A549 (cell line): ENCODE data around the gene HECTD2. TPM values are rescaled to one million over a fixed set of nuclear protein-coding genes. Genes with fewer than 3 reads are reported as not detected.

Experiments used
- ATAC-seq, 2 experiments: fragments of 200-7000 bp in 1 of 2; fragments of >200 bp in 1 of 2; cut with Nextera tagmentation in 1 of 2; cut with Tn5 transposase in 1 of 2; 3 replicates each; pipeline versions ENCODE4 v1.8.0 to v1.9.1; 2018 to 2020; ENCODE audit warnings: mild to moderate bottlenecking in 1 of 2, moderate library complexity in 1 of 2
- CTCF ChIA-PET: fragments of 300-600 bp; sonication (Branson Sonifier 250); formaldehyde crosslinking; extraction: SDS; loops from one replicate; lab custom pipeline; 2021; ENCODE audit warnings: antibody characterized with exemption, inconsistent platforms; lab: Yijun Ruan, JAX
- POLR2A ChIA-PET: fragments of 350-600 bp; formaldehyde crosslinking; extraction: SDS; loops from one replicate; lab custom pipeline; 2021; ENCODE audit warnings: antibody characterized with exemption, inconsistent platforms; lab: Yijun Ruan, JAX
- DNase-seq, 2 experiments: peaks; one replicate each; pipeline versions ENCODE4 v3.0.0 to v3.0.0-alpha.2; 2011 to 2016; ENCODE audit warnings: low read depth in 1 of 2, low spot score in 1 of 2
- FAIRE-seq: peaks from 2 replicates; lab custom pipeline; 2011; peaks lifted over from hg19 to GRCh38; lab: Jason Lieb, UNC
- H3K27ac ChIP-seq, 2 experiments: fragments of >200 bp; sonication (Bioruptor Twin); formaldehyde crosslinking; 3 replicates each; pipeline ENCODE4 v1.5.1; 2016 to 2017
- H3K4me1 ChIP-seq: fragments of >200 bp; sonication (Bioruptor Twin); formaldehyde crosslinking; 3 replicates; pipeline ENCODE4 v1.6.1; 2016
- H3K4me2 ChIP-seq: fragments of >200 bp; sonication (Bioruptor Twin); formaldehyde crosslinking; 3 replicates; pipeline ENCODE4 v1.6.1; 2016
- H3K4me3 ChIP-seq: fragments of >200 bp; sonication (Bioruptor Twin); formaldehyde crosslinking; 3 replicates; pipeline ENCODE4 v1.5.1; 2016
- H3K9me3 ChIP-seq: fragments of >200 bp; sonication (Bioruptor Twin); formaldehyde crosslinking; 3 replicates; pipeline ENCODE4 v1.6.1; 2016
- CEBPB ChIP-seq, 2 experiments: fragments of >200 bp in 1 of 2; sonication (Bioruptor Twin) in 1 of 2; formaldehyde crosslinking in 1 of 2; IDR thresholded peaks; 2 replicates each; pipeline ENCODE4 v1.6.1; 2012 to 2016
- CHD2 ChIP-seq: fragments of 150-350 bp; IDR thresholded peaks from 2 replicates; pipeline ENCODE4 v1.6.1; 2014; ENCODE audit warnings: low read length; ENCODE audit not compliant: partially characterized antibody
- EP300 ChIP-seq, 2 experiments: fragments of >200 bp; sonication (Bioruptor Twin); formaldehyde crosslinking; IDR thresholded peaks; 2 replicates in 1 of 2; 3 replicates in 1 of 2; pipeline ENCODE4 v1.6.1; 2016 to 2017
- ESRRA ChIP-seq: fragments of 150-350 bp; IDR thresholded peaks from 2 replicates; pipeline ENCODE4 v1.6.1; 2014; ENCODE audit warnings: mild to moderate bottlenecking, low read length, borderline replicate concordance
- HMGXB4 ChIP-seq: fragments of 250-450 bp; sonication (Bioruptor Pico); IDR thresholded peaks from 2 replicates; pipeline ENCODE4 v1.5.0; 2021; ENCODE audit warnings: mild to moderate bottlenecking, moderate library complexity, borderline replicate concordance
- HOXA7 ChIP-seq: fragments of 250-450 bp; sonication (Bioruptor Pico); IDR thresholded peaks from 2 replicates; pipeline ENCODE4 v1.5.0; 2020; ENCODE audit warnings: mild to moderate bottlenecking, moderate library complexity
- JUN ChIP-seq, 2 experiments: fragments of >200 bp; sonication (Bioruptor Twin); formaldehyde crosslinking; IDR thresholded peaks; 2 replicates in 1 of 2; 3 replicates in 1 of 2; pipeline ENCODE4 v1.6.1; 2016 to 2017
- KDM5A ChIP-seq: fragments of 200-600 bp; sonication (generic); IDR thresholded peaks from 2 replicates; pipeline ENCODE4 v1.6.1; 2016; ENCODE audit warnings: antibody characterized with exemption, mild to moderate bottlenecking
- MYC ChIP-seq: IDR thresholded peaks from 2 replicates; pipeline ENCODE4 v1.6.1; 2012; ENCODE audit warnings: mild to moderate bottlenecking, inconsistent platforms, low read length, improper control_type of control experiment, borderline replicate concordance
- NR3C1 ChIP-seq: fragments of >200 bp; sonication (Bioruptor Twin); formaldehyde crosslinking; IDR thresholded peaks from 3 replicates; pipeline ENCODE4 v1.6.1; 2017
- POLR2A ChIP-seq: IDR thresholded peaks from 2 replicates; pipeline ENCODE4 v1.6.1; 2012; ENCODE audit warnings: mild to moderate bottlenecking, low read length
- RAD21 ChIP-seq, 2 experiments: fragments of >200 bp in 1 of 2; sonication (Bioruptor Twin) in 1 of 2; formaldehyde crosslinking in 1 of 2; IDR thresholded peaks in 1 of 2; conservative IDR thresholded peaks in 1 of 2; 2 replicates in 1 of 2; 3 replicates in 1 of 2; pipeline ENCODE4 v1.6.1; 2012 to 2018; ENCODE audit warnings: inconsistent platforms in 1 of 2
- SMC3 ChIP-seq: fragments of >200 bp; sonication (Bioruptor Twin); formaldehyde crosslinking; IDR thresholded peaks from 3 replicates; pipeline ENCODE4 v1.6.1; 2018; ENCODE audit warnings: inconsistent platforms
- WGBS: methylation state at CpG from one replicate; pipeline ENCODE4 v1.1.6; 2017; ENCODE audit errors: missing lambda C conversion rate; 5-methylcytosine and 5-hydroxymethylcytosine counted together
- polyA plus RNA-seq, 4 experiments: library from polyadenylated mRNA; depleted of rRNA in 3 of 4; stranded (reverse); fragments of >200 nt; fragmentation: RNase III in 1 of 4; extraction: RNeasy Plus Mini Kit Qiagen cat#74134 plus additional on column Dnase treatment in 1 of 4; gene quantifications; 2 replicates in 3 of 4; 3 replicates in 1 of 4; pipeline ENCODE4 v1.2.3, GENCODE V29; 2011 to 2017
- TF ChIP-seq, protein P1 (sequence below): fragments of 200-600 bp; sonication (generic); IDR thresholded peaks from 2 replicates; pipeline ENCODE4 v1.6.1; 2016; ENCODE audit warnings: antibody characterized with exemption, mild to moderate bottlenecking, moderate library complexity
- TF ChIP-seq, protein P2 (sequence below): fragments of >200 bp; sonication (Bioruptor Twin); formaldehyde crosslinking; IDR thresholded peaks from 3 replicates; pipeline ENCODE4 v1.5.1; 2016
- TF ChIP-seq, protein P3 (sequence below): fragments of >200 bp; sonication (Bioruptor Twin); formaldehyde crosslinking; IDR thresholded peaks from 2 replicates; pipeline ENCODE4 v1.6.1; 2016
- TF ChIP-seq, protein P4 (sequence below): fragments of >200 bp; sonication (Bioruptor Twin); formaldehyde crosslinking; IDR thresholded peaks from 3 replicates; pipeline ENCODE4 v1.6.1; 2016
- TF ChIP-seq, protein P5 (sequence below): IDR thresholded peaks from 2 replicates; pipeline ENCODE4 v1.6.1; 2012

Gene HECTD2
- polyA plus RNA-seq, 2 of the 4 experiments (the other 2 are of a cell fraction), result 4.1 to 13.9 TPM

GRCh38 chr10:91552274-91553095, 142.3 kb downstream of the HECTD2 start:
- Histone ChIP-seq H3K4me3 (no peak overlapping the region), H3K4me1 (peaks cover 15% of the 10 kb centered on the region), H3K27ac (peak overlapping the region in 1 of 2 experiments; percentile 39; a peak in 1 of 6 replicates), H3K9me3 (no peaks in the 10 kb centered on the region), H3K4me2 (no peak overlapping the region)
- ATAC-seq, result peak; percentile 65 to 75; a peak in 4 of 6 replicates
- TF ChIP-seq, protein P1, sequence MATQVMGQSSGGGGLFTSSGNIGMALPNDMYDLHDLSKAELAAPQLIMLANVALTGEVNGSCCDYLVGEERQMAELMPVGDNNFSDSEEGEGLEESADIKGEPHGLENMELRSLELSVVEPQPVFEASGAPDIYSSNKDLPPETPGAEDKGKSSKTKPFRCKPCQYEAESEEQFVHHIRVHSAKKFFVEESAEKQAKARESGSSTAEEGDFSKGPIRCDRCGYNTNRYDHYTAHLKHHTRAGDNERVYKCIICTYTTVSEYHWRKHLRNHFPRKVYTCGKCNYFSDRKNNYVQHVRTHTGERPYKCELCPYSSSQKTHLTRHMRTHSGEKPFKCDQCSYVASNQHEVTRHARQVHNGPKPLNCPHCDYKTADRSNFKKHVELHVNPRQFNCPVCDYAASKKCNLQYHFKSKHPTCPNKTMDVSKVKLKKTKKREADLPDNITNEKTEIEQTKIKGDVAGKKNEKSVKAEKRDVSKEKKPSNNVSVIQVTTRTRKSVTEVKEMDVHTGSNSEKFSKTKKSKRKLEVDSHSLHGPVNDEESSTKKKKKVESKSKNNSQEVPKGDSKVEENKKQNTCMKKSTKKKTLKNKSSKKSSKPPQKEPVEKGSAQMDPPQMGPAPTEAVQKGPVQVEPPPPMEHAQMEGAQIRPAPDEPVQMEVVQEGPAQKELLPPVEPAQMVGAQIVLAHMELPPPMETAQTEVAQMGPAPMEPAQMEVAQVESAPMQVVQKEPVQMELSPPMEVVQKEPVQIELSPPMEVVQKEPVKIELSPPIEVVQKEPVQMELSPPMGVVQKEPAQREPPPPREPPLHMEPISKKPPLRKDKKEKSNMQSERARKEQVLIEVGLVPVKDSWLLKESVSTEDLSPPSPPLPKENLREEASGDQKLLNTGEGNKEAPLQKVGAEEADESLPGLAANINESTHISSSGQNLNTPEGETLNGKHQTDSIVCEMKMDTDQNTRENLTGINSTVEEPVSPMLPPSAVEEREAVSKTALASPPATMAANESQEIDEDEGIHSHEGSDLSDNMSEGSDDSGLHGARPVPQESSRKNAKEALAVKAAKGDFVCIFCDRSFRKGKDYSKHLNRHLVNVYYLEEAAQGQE, result no peak
- TF ChIP-seq SMC3 (peak; percentile 56; the same call in 2 of the 3 replicates), RAD21 (conservative IDR thresholded peaks at IDR 0.05 in 1 of 2, IDR thresholded peaks at IDR 0.05 in 1 of 2) (peak; percentile 60 to 62)
- TF ChIP-seq, protein P2, sequence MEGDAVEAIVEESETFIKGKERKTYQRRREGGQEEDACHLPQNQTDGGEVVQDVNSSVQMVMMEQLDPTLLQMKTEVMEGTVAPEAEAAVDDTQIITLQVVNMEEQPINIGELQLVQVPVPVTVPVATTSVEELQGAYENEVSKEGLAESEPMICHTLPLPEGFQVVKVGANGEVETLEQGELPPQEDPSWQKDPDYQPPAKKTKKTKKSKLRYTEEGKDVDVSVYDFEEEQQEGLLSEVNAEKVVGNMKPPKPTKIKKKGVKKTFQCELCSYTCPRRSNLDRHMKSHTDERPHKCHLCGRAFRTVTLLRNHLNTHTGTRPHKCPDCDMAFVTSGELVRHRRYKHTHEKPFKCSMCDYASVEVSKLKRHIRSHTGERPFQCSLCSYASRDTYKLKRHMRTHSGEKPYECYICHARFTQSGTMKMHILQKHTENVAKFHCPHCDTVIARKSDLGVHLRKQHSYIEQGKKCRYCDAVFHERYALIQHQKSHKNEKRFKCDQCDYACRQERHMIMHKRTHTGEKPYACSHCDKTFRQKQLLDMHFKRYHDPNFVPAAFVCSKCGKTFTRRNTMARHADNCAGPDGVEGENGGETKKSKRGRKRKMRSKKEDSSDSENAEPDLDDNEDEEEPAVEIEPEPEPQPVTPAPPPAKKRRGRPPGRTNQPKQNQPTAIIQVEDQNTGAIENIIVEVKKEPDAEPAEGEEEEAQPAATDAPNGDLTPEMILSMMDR, result peak; percentile 33
- peak in 1 of 2 experiments; percentile 43 for DNase-seq
- POLR2A ChIA-PET, result no interaction called here
- no peak for FAIRE-seq
- CTCF ChIA-PET, result interaction anchor here (0.7 to 4.6 kb wide), 32 partner anchors 7 to 254 kb away, joined by 3 to 38 read pairs (median 4); partner anchors contain the start of gene PPP1R3C
- 88% methylated on average over 10 of the region's 11 CpGs for WGBS

- ATAC-seq (no peak), DNase-seq (no peak), FAIRE-seq (no peak)
- TF ChIP-seq, protein P3, sequence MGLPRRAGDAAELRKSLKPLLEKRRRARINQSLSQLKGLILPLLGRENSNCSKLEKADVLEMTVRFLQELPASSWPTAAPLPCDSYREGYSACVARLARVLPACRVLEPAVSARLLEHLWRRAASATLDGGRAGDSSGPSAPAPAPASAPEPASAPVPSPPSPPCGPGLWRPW, result no peak
- TF ChIP-seq HMGXB4 (CRISPR knock-in tag) (no peak), CEBPB (IDR thresholded peaks at IDR 0.05) (no peak), JUN (IDR thresholded peaks at IDR 0.05) (no peak), CHD2 (no peak), POLR2A (no peak), ESRRA (no peak), HOXA7 (CRISPR knock-in tag) (no peak), MYC (no peak), EP300 (IDR thresholded peaks at IDR 0.05) (no peak), RAD21 (conservative IDR thresholded peaks at IDR 0.05 in 1 of 2, IDR thresholded peaks at IDR 0.05 in 1 of 2) (no peak), KDM5A (no peak), NR3C1 (no peak)
- TF ChIP-seq, protein P4, sequence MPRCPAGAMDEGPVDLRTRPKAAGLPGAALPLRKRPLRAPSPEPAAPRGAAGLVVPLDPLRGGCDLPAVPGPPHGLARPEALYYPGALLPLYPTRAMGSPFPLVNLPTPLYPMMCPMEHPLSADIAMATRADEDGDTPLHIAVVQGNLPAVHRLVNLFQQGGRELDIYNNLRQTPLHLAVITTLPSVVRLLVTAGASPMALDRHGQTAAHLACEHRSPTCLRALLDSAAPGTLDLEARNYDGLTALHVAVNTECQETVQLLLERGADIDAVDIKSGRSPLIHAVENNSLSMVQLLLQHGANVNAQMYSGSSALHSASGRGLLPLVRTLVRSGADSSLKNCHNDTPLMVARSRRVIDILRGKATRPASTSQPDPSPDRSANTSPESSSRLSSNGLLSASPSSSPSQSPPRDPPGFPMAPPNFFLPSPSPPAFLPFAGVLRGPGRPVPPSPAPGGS, result no peak
- TF ChIP-seq, protein P5, sequence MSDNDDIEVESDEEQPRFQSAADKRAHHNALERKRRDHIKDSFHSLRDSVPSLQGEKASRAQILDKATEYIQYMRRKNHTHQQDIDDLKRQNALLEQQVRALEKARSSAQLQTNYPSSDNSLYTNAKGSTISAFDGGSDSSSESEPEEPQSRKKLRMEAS, result no peak
- H3K4me2 ChIP-seq, result no peak overlapping the region
- ChIA-PET CTCF (interaction anchor here (1.4 kb wide), 1 partner anchor 80 kb away, joined by 11 read pairs; no protein-coding TSS in a partner anchor), POLR2A (no interaction called here)
- H3K4me1 ChIP-seq, result peaks cover 15% of the 10 kb centered on the region
- peak overlapping the region in 1 of 2 experiments; percentile 67; a peak in 3 of 6 replicates for H3K27ac ChIP-seq
- H3K9me3 ChIP-seq, result no peaks in the 10 kb centered on the region
- H3K4me3 ChIP-seq, result no peak overlapping the region
Observed at GRCh38 chr10:91555455-91555854, 145.3 kb downstream of the HECTD2 start.
